Thyroid gland (tissue), 4 donors: ENCODE measurements around the gene RANBP1. TPM values are rescaled to one million over a fixed set of nuclear protein-coding genes. Genes with fewer than 3 reads are reported as not detected.

Experiments
- DNase-seq, 2 donors: peaks; one replicate each; pipeline ENCODE4 v3.0.0-alpha.2; 2019
- H3K27ac ChIP-seq, 3 donors: fragments of 200-600 bp; sonication (generic); 1 replicate in 2 of 3; 2 replicates in 1 of 3; pipeline ENCODE4 v1.5.1; 2016 to 2019; ENCODE audit warnings: mild to moderate bottlenecking in 1 of 3, moderate library complexity in 1 of 3
- H3K27me3 ChIP-seq: fragments of 200-600 bp; sonication (generic); one replicate; pipeline ENCODE4 v1.5.1; 2019
- H3K36me3 ChIP-seq, 2 donors: fragments of 200-600 bp; sonication (generic); one replicate each; pipeline ENCODE4 v1.5.1; 2016 to 2019
- H3K4me1 ChIP-seq, 2 donors: fragments of 200-600 bp; sonication (generic); one replicate each; pipeline ENCODE4 v1.5.1; 2017 to 2019
- H3K4me3 ChIP-seq, 3 donors: fragments of 200-600 bp; sonication (generic); replicated peaks in 1 of 3; 1 replicate in 2 of 3; 2 replicates in 1 of 3; pipeline ENCODE4 v1.5.1; 2016; ENCODE audit warnings: mild to moderate bottlenecking in 1 of 3
- H3K9me3 ChIP-seq: fragments of 200-600 bp; sonication (generic); one replicate; pipeline ENCODE4 v1.5.1; 2017
- CTCF ChIP-seq, 6 experiments: fragments of 200-600 bp in 3 of 6; fragments of 450-650 bp in 3 of 6; sonication (generic) in 3 of 6; IDR thresholded peaks; one replicate each; pipeline ENCODE4 v1.5.1; 2016 to 2019; ENCODE audit warnings: antibody characterized with exemption in 6 of 6, mild to moderate bottlenecking in 2 of 6, inconsistent platforms in 1 of 6, moderate library complexity in 1 of 6
- POLR2A ChIP-seq, 2 donors: fragments of 450-650 bp; IDR thresholded peaks; one replicate each; pipeline ENCODE4 v1.6.1; 2017; ENCODE audit warnings: antibody characterized with exemption in 2 of 2, mild to moderate bottlenecking in 2 of 2, moderate library complexity in 1 of 2
- WGBS, 2 donors: methylation state at CpG; one replicate each; pipeline ENCODE4 v1.1.5; 2017; 5-methylcytosine and 5-hydroxymethylcytosine counted together
- intact Hi-C: fragments of 100-400 bp; cut with DNase I; formaldehyde crosslinking; loops from one replicate; pipeline ENCODE4 v1.15.1; 2023
- microRNA counts, 2 donors: library from miRNA; unstranded; fragments of <30 nt; microRNA quantifications; one replicate each; lab custom pipeline; 2016 to 2017
- microRNA-seq: library from miRNA; unstranded; fragments of <30 nt; microRNA quantifications from one replicate; pipeline ENCODE4, GENCODE V29; 2016
- small RNA-seq: library from RNA; depleted of rRNA; stranded (forward); fragments of <200 nt; gene quantifications from one replicate; pipeline ENCODE3, GENCODE V24; 2016
- total RNA-seq, 4 donors: library from RNA; depleted of rRNA; stranded (reverse); fragments of >200 nt; gene quantifications; one replicate each; pipeline ENCODE4 v1.2.3, GENCODE V29; 2016

Gene RANBP1
- total RNA-seq, 4 donors from 2014 or later: 125 to 232 (median 173) TPM

- DNase-seq: no peak
- H3K4me3 ChIP-seq: no peak overlapping the region
- H3K9me3 ChIP-seq: no peaks in the 10 kb centered on the region
- WGBS, 2 donors: 69 to 79% methylated on average over 10 to 15 of the region's 19 CpGs
- no peak overlapping the region for H3K27ac ChIP-seq
- H3K27me3 ChIP-seq: no peaks in the 10 kb centered on the region
- intact Hi-C loops: no loop called here
- TF ChIP-seq CTCF (IDR thresholded peaks at IDR 0.05) (peak in 1 of 6 experiments; percentile 37), POLR2A (IDR thresholded peaks at IDR 0.05) (no peak)
- H3K4me1 ChIP-seq: no peaks in the 10 kb centered on the region
- H3K36me3 ChIP-seq: no peaks in the 10 kb centered on the region
These were observed 59.1 kb downstream of the RANBP1 start for GRCh38 chr22:20174785-20175596.

GRCh38 chr22:20175597-20175900, 59.6 kb downstream of the RANBP1 start:
- intact Hi-C loops: no loop called here
- no peaks in the 10 kb centered on the region for H3K36me3 ChIP-seq

GRCh38 chr22:20176421-20177085, 60.6 kb downstream of the RANBP1 start:
- H3K27ac ChIP-seq: no peak overlapping the region
- no peaks in the 10 kb centered on the region for H3K9me3 ChIP-seq
- 85 to 88% methylated on average over 14 to 17 of the region's 17 CpGs for WGBS, 2 donors
- H3K4me3 ChIP-seq: no peak overlapping the region
- TF ChIP-seq CTCF (IDR thresholded peaks at IDR 0.05) (no peak), POLR2A (IDR thresholded peaks at IDR 0.05) (no peak)
- no peaks in the 10 kb centered on the region for H3K27me3 ChIP-seq
- H3K4me1 ChIP-seq: peaks cover 0 to 5% of the 10 kb centered on the region in 2 donors
- intact Hi-C loops: no loop called here
- no peaks in the 10 kb centered on the region for H3K36me3 ChIP-seq
- no peak for DNase-seq

More at GRCh38 chr22:20175597-20175900, 59.6 kb downstream of the RANBP1 start:
- no peaks in the 10 kb centered on the region for H3K27me3 ChIP-seq
- H3K9me3 ChIP-seq: no peaks in the 10 kb centered on the region
- no peak overlapping the region for H3K27ac ChIP-seq
- 61 to 75% methylated on average over 12 of the region's 12 CpGs for WGBS, 2 donors
- no peak overlapping the region for H3K4me3 ChIP-seq
- no peaks in the 10 kb centered on the region for H3K4me1 ChIP-seq
- DNase-seq: no peak
- TF ChIP-seq POLR2A (IDR thresholded peaks at IDR 0.05) (no peak), CTCF (IDR thresholded peaks at IDR 0.05) (no peak)

MicroRNA genes within 50 kb of the gene (microRNA counts, 767-probe panel; counts per million panel counts)
- microRNA hsa-miR-1306-3p (lab: Ali Mortazavi, UCI): 0 counts per million in 2 donors

Small RNAs within 50 kb of the gene (microRNA-seq; reads per million reads assigned to microRNA genes)
- gene MIR6816: not detected

Small RNAs within 50 kb of the gene (small RNA-seq; reads per million reads assigned to genes)
- not detected for gene MIR6816
- not detected for gene RF00017
- gene RF00599: not detected

Other genes starting within 250 kb of the RANBP1 start
- 100 to 1,000 TPM in 3 of 4 donors, 10 to 100 TPM in 1; 92.6 to 216 (median 138) TPM for gene COMT, start 174.3 kb upstream of the RANBP1 start, total RNA-seq
- 10 to 100 TPM; 19.5 to 34.5 (median 25.6) TPM for gene TXNRD2, start 174.3 kb upstream of the RANBP1 start, total RNA-seq
- 100 to 1,000 TPM in 3 of 4 donors, 10 to 100 TPM in 1; 34.5 to 123 (median 111) TPM for gene ARVCF, start 99.3 kb upstream of the RANBP1 start, total RNA-seq
- gene TANGO2, start 95.0 kb upstream of the RANBP1 start, total RNA-seq: 10 to 100 TPM; 50.3 to 82.7 (median 65.2) TPM
- gene DGCR8, start 35.9 kb upstream of the RANBP1 start, total RNA-seq: 10 to 100 TPM; 28.9 to 48.8 (median 31.5) TPM
- gene TRMT2A, start 1.1 kb downstream of the RANBP1 start, total RNA-seq: 10 to 100 TPM; 36.9 to 65.5 (median 53.3) TPM
- gene ZDHHC8, start 15.7 kb downstream of the RANBP1 start, total RNA-seq: 10 to 100 TPM; 13.4 to 22.4 (median 18.9) TPM
- 1 to 10 TPM in 1 of 4 donors, under 1 TPM in 1, not detected in 2; 0.39 to 2.1 TPM for gene CCDC188, start 35.0 kb downstream of the RANBP1 start, total RNA-seq
- gene RTN4R, start 152.2 kb downstream of the RANBP1 start, total RNA-seq: 1 to 10 TPM; 4.0 to 8.6 (median 5.9) TPM
- gene DGCR6L, start 204.0 kb downstream of the RANBP1 start, total RNA-seq: 100 to 1,000 TPM in 2 of 4 donors, 10 to 100 TPM in 2; 62.5 to 123 (median 90.8) TPM